ENCODE measurements around the gene MTHFD2L. TPM values are rescaled to one million over a fixed set of nuclear protein-coding genes. Genes with fewer than 3 reads are reported as not detected.

MTHFD2L gene
- total RNA-seq, result 14.5 TPM
- long read RNA-seq, transcript MTHFD2L-208 (2 exons, 2,363 nt), result major isoform, 12 of 22 reads
- long read RNA-seq, transcript MTHFD2L-203 (8 exons, 2,354 nt), result minor isoform, 5 of 22 reads
- long read RNA-seq, partial matches to known transcripts, result 2 of 22 reads
- long read RNA-seq, other reads (novel, unspliced or antisense), result 3 of 22 reads

DNA sequence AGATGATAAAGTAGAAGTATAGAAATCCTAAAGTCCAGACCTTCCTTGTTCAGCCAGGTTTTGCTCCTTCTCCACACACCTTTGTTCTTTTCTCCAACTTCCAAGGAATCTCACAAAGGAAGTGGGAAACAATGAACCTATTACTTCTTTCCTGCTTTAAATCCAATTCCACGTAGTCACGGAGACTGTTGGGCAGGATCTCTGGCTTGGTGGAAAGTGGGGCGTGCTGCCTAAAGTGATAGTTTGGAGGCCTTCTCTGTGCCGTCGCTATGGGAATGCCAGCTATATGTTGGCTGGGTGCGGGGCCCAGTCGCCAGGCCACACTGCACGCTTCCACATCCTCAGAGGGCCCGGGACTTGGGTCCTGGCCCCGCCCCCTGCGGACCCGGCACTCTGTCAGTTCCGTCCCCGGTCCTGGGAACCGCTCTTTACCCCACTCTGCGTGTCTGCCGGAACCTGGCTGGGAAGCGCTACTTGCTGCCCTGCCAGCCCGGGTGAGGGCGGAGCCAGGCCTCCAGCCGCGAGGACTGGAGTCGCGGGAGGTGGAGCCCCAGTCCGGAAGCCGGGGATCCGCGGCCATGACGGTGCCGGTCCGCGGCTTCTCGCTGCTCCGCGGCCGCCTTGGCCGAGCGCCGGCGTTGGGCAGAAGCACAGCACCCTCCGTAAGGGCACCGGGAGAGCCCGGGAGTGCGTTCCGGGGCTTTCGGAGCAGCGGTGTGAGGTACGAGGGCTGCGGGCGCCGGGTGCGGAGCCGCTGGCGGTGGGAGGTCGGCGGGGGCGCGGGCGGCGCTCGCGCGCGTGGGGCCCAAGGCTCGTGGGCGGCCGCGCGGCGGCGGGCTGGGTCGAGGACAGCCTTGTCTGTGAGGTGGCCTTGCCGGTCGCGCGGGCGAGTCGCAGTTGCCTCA, at the start of gene MTHFD2L:
Gene MTHFD2L, plus strand, starts transcription at position 558 of the 905 bp plus-strand sequence. Its CDS starts 21 bp downstream, at position 579.
- intact Hi-C loops (cut with DNase I), result no loop called here

GRCh38 chr4:74108457-74109115, 49.3 kb upstream of the MTHFD2L start:
- intact Hi-C loops (cut with DNase I), result no loop called here
- no peak for DNase-seq (ENCODE audit: low spot score)

More for the DNA sequence above, at the start of gene MTHFD2L:
- peak; percentile 97 for DNase-seq (ENCODE audit: low spot score)

DNA sequence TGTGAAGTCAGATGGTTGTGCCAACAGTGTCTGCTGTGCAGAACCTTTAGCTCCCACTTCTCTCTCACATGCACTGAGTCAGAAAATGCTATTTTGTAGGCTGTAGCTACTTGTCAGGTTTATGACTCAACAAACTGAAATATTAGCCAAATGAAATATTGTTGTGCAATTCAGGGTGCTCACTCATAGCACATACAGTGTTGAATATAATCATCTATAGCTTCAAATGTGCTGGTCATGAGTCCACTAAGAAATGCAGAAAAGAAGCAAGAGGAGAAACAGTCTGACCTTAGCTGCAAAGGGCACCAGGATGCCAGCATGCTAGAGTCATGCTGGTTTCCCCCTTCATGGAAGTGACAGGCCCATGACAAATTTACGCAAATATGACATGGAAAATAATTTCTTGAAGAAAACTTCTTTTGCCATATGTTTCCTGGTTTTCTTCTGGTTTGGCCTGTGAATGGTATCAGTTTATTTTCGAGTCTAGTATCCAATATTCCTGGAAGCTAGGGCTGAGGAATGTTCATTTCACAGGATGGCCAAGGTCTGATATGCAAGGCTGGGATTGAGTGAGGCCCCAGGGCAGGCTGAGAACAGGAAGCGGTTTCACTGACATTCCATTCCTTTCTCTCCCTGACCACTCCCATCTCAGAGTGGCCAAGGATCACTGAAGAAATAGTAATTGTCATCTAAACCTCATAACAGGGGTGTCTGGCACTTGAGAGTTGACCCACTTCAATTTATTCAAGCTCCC, 48.6 kb upstream of the MTHFD2L start:
- no peak for DNase-seq (ENCODE audit: low spot score)
- intact Hi-C loops (cut with DNase I), result no loop called here

GRCh38 chr4:74109870-74110605, 47.9 kb upstream of the MTHFD2L start:
- DNase-seq (ENCODE audit: low spot score), result no peak
- intact Hi-C loops (cut with DNase I), result no loop called here

DNA sequence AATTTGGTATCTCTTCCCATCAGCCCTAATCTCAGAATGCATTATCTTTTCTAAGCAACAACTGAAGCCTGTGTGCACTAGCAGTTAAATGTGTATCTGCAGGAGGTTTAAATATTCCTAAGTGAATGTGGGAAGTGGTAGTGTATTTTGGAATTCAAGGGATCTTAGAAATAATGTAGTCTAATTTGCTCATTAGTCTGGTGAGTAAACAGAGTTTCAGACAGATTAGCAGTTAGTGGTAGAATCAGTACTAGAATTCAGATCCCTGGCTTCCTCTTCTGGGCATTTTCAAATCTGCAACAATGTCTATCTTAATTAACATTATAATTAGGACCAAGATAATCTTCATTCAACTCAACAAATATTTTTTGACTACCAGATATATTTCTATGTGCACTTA, 47.2 kb upstream of the MTHFD2L start:
- no peak for DNase-seq (ENCODE audit: low spot score)
- intact Hi-C loops (cut with DNase I), result no loop called here

DNA sequence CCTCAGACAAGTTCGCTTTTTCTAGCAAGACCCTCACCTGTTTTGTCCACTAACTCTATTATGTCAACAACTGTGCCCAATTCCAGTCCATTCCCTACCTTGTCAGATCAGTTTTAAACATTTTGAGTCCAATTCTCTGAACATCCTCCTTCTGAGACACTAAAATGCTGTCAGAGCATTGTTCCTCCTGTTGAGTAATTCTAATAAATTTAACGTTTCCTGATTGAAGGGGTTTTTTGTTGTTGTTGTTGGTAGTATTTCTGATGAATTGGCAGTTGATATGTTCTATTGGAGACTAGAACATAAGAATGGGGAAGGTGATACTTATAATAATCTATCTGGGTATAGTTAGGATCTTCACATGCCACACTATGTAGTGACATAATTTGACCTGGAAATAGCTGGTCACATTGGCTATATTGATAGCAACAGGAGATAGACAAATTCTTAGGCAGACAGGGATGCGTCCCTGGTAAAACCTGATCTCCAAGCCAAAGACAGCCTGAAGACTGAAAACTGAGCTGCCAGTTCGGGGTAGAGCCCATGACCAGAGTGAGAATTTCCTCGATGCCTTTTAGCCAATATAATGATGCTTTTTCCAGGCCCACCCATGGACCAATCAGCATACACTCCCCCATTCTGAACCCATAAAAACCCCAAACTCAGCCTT, 46.5 kb upstream of the MTHFD2L start:
- DNase-seq (ENCODE audit: low spot score), result no peak
- intact Hi-C loops (cut with DNase I), result no loop called here

- no peak for DNase-seq (ENCODE audit: low spot score)
- intact Hi-C loops (cut with DNase I), result no loop called here
These were observed 45.9 kb upstream of the MTHFD2L start for GRCh38 chr4:74111990-74112389.

DNA sequence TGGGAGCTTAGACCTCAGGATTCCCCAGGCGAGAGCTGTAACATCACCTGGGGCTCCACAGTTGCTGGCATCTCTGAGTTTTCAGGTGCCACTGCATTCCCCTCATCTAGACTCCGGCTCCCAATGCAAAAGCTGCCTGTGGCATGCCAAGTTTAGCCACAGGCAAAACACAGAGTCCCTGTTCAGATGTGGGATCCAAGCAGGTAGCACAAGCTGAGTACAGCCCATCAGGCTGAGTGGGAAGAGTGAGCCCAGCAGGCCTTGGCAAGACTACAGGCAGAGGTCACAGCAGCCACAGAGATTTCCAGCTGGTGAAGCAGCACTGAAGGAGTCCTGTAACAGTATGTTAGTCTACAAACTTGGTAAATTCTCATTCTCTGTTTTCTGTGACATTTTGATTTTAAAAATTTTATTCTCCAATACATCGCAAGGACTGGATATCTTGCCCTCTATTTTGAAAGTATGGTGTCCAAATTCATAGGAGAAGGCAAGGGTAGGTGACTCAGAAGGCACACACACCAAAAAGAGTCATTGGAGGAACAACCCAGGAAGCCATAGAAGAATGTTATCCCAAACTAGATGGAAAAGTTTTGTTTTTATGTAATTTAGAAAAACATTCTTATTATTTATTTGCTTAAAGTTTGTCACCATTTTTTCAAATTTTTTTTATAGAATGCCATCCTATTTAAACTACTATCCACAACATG, 45.4 kb upstream of the MTHFD2L start:
- no peak for DNase-seq (ENCODE audit: low spot score)
- intact Hi-C loops (cut with DNase I), result no loop called here

DNA sequence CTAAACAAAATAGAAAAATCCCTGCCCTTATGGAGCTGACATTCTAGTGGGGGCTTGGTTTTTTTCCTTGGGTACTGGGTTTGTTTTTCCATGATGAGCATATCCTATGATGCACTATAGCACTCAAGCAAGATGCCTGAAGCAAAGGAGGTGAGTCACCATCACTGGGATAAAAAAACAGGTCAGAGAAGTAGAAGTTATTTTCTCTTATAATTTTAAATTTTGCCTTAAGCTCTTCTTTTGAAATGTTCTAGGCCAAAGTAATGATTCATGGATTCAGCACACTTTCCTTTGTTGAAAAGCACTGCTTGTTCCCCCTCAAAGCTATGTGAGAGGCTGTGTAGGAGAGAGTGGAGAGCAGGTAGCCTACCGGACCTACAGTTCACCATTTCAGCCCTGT, 43.7 kb upstream of the MTHFD2L start:
- DNase-seq (ENCODE audit: low spot score), result no peak
- intact Hi-C loops (cut with DNase I), result no loop called here

DNA sequence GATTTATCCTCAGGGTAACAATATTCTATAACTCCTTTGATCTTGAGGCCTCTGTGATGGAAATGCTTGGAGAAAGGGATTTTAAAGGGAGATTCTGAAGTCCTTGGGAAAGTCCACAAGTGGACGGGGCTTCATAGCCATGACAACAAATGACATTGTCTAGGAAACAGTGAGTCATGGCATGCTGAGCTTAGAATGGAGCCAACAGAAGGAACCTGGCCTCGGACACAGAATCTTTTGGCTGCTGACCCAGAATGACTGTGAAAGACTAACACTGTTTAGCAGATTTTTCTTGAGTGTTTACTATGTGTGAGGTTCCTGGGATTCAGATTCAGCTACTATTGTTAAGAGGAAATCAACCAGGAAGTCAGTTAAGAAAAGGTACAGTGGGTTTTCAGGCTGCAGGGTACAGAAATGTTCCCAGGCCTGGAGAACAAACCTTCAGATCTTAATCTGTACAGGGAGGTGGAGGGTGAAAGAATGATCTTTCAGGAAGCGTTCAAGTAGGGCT, 40.8 kb upstream of the MTHFD2L start:
- intact Hi-C loops (cut with DNase I), result no loop called here
- no peak for DNase-seq (ENCODE audit: low spot score)

DNA sequence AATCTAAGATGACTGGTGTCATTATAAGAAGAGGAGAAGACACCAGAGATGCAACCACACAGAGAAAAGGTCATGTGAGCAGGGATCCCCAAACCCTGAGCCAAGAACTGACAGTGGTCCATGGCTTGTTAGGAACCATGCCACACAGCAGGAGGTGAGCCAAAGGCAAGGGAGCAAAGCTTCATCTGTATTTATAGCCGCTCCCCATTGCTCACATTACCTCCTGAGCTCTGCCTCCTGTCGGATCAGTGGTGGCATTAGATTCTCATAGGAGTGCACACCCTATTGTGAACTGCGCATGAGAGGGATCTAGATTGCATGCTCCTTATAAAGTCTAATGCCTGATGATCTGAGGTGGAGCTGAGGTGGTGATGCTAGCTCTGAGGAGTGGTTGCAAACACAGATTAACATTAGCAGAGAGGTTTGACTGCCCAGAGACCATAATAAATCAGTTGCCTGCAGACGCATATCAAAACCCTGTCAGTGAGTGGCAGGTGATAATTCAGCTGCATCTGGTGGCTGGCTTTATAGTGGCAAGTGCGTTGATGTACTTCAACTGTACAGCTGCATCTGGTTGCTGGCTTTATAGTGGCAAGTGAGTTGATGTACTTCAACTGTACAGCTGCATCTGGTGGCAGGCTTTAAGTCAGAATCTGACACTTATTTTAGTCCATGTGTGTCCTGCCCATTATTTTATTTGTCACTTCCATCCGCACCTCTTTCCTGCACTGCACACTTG, 39.1 kb upstream of the MTHFD2L start:
- intact Hi-C loops (cut with DNase I), result no loop called here
- no peak for DNase-seq (ENCODE audit: low spot score)

GRCh38 chr4:74120086-74120485, 37.8 kb upstream of the MTHFD2L start:
- no peak for DNase-seq (ENCODE audit: low spot score)

GRCh38 chr4:74121643-74122579, 36.0 kb upstream of the MTHFD2L start:
- intact Hi-C loops (cut with DNase I), result no loop called here
- no peak for DNase-seq (ENCODE audit: low spot score)

More at GRCh38 chr4:74120086-74120485, 37.8 kb upstream of the MTHFD2L start:
- intact Hi-C loops (cut with DNase I), result no loop called here

- intact Hi-C loops (cut with DNase I), result no loop called here
- no peak for DNase-seq (ENCODE audit: low spot score)
These were observed 34.7 kb upstream of the MTHFD2L start for GRCh38 chr4:74123065-74123728.

DNA sequence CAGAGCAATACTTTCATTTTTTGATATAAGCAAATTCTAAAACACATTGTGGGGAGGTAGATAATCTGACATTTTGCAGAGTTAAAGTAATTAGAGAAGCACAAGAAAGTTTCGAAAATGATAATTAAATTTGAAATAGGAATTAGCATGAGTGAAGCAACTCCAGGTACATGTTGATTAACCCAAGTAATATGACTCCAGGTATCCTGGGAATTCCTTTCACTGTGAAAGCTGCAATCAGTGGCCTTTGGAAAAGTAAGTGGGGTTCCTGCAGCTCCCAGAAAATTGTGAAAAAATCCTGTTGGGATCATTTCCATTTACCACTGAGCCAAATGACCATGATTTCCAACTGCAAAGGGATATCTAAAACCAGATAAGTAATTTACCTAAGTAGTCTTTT, 32.9 kb upstream of the MTHFD2L start:
- DNase-seq (ENCODE audit: low spot score), result no peak
- intact Hi-C loops (cut with DNase I), result no loop called here

GRCh38 chr4:74127745-74128144, 30.2 kb upstream of the MTHFD2L start:
- no peak for DNase-seq (ENCODE audit: low spot score)
- intact Hi-C loops (cut with DNase I), result no loop called here

Data from cardiac septum (tissue), 1 donor.